IPS-NIHi7 (cell line): ENCODE results near the gene NMRAL1.

Source experiments
- DNase-seq: peaks from one replicate; pipeline ENCODE4 v3.0.0; 2012; ENCODE audit warnings: mixed read lengths; ENCODE audit errors: extremely low spot score

The NMRAL1 gene

DNA sequence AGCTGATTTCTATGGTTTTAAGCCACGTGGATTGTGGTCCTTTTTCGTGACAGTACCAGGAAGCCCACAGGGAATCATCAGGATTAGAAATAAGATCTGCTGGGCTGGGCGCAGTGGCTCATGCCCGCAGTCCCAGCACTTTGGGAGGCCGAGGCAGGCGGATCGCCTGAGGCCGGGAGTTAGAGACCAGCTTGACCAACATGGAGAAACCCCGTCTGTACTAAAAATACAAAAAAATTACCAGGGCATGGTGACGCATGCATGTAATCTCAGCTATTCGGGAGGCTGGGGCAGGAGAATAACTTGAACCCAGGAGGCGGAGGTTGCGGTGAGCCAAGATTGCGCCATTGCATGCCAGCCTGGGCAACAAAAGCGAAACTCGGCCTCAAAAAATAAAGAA is 6.5 kb downstream of the NMRAL1 start:
- DNase-seq = no peak

- no peak for DNase-seq
Measured at GRCh38 chr16:4465977-4466779, 8.2 kb downstream of the NMRAL1 start.

DNA sequence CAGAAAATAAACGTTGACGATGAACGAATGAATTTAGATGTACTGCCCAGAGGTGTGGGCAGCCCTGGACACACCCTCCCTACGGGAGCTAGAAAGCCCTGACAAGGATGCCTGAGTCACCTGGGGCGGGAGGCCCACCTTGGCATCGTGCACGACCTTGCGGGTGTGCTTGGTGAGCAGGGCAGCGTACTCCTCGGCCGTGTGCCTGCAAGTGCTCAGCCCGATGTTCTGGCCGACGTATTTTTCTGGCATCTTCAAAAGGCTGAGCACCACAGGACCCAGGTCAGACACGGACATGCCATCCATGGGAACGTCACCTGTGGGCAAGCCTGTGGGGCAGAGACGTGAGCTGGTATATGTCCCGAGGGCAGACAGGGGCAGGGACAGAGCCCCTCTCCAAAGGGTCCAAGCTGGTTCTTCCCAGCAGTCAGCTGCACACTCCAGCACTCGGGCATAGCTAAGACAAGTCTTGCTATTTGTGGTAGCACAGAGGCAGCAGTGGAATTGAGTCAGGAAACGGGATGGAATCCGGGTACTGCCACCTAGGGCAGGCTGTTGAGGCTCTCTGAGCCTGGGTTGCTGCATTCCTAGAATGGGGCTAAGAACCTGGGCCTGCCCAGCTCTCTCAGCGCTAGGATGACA is 10.8 kb downstream of the NMRAL1 start:
- no peak for DNase-seq

DNA sequence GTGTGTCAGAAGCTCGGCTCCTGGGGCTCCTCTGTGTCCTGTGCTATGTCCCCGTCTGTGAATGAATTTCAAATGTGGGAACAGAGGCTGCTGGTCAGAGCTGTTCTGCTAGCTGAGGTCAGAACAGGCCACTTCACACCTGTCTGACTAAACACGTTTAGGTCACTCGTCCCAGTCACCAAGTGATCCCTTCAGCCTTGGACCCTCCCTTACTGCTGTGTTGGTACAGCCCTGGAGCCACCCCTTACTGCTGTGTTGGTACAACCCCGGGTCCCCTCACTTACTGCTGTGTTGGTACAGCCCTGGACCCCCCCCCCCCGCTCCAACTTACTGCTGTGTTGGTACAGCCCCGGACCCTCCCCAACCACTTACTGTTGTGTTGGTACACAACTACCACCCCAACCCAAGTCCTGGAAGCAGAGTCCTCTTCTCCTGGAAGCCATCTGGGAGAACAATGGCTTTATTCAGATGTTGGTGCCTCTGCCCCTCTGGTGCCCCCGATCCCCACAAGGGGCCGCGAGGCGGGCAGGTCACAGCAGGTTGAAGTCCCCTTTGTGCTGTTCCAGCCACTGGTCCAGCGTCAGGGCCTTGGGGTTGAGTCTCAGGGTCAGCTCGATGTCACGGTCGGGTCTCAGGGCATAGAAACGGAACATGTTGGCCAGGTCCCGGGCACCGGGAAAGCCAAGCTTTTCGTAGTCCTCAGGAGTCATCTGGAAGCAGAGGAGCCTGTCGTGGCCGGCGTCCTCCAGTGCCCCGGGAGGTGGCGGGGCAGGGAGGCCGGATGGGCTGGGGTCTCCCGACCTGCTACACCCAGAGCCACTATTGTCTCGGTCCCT is 13.0 kb downstream of the NMRAL1 start:
- DNase-seq = peak; percentile 74

DNA sequence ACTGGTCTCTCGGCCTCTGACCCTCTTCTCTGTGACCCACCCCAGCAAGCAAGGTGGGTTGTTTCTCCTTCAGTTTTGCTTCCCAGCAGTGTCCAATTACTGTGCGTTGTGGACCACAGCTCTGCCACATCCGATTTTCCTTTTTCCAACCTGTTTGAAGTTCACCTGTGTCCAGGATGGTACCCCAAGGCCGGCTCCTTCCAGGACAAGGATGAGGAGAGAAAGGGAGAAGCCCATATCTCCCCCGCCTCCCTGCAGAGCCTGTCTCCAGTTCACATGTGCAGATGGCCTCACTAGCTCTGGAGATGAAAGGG is 13.5 kb downstream of the NMRAL1 start:
- no peak for DNase-seq

DNA sequence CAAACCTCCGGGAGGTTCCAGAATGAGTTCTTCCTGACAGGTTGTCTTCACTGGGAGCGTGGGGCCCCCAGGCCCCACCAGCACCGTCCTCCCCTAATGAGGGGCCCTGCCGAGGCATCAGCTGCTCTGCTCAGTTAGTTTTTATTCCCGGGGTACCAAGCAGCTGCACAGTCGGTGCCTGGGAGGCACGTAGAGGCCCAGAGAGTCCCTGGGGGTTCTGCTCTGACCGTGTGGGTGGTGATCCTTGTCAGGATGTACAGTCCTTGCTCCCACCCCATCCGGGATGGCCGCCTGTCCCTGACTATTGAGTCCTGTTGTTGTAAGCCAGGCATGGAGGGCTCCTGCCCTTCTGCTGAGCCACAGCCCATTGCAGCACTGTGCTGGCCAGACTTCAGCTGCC is 18.5 kb downstream of the NMRAL1 start:
- DNase-seq = no peak

- no peak for DNase-seq
Measured at GRCh38 chr16:4455081-4455480, 19.3 kb downstream of the NMRAL1 start.

DNA sequence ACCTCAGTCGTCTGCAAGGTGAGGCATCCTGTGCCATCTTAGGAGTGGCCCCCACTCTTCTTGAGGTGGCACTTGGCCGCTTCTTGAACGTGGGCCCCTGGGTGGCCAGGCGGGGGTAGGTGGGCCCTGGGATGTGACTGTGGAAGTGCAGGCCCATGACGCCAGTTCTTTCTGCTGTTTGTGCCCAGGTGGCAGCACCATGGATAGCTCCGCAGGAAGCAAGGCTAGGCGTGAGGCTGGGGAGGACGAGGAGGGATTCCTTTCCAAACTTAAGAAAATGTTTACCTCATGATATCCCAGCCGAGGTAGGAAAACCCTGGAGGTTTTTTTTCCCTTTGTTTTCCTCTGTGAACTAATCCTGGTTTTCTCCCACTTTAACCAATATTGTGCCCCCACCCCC is 19.8 kb downstream of the NMRAL1 start:
- peak; percentile 71 for DNase-seq

- no peak for DNase-seq
Measured at GRCh38 chr16:4452674-4453073, 21.8 kb downstream of the NMRAL1 start.

- no peak for DNase-seq
Measured at GRCh38 chr16:4450931-4451519, 23.4 kb downstream of the NMRAL1 start.

DNA sequence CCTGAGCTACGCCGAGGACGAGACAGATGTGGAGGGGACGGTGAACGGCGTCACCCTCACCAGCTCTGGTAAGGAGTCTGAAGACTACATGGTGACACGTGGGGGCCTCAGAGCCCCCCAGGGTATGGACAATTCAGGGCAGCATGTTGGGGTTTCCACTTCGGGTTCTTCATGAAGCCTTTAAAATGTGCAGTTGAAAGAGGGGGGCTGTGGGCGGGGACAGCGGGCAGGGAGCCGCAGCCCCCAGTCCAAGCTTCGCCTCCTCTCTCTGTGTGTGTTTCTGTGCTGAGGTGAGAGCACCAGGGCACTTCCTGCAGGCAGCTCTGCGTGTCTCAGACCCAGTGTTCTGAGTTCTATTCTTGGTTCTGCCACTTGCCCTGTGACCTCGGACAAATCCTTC is 24.0 kb downstream of the NMRAL1 start:
- no peak for DNase-seq

- DNase-seq = no peak
Measured at GRCh38 chr16:4443986-4444385, 30.4 kb downstream of the NMRAL1 start.

DNA sequence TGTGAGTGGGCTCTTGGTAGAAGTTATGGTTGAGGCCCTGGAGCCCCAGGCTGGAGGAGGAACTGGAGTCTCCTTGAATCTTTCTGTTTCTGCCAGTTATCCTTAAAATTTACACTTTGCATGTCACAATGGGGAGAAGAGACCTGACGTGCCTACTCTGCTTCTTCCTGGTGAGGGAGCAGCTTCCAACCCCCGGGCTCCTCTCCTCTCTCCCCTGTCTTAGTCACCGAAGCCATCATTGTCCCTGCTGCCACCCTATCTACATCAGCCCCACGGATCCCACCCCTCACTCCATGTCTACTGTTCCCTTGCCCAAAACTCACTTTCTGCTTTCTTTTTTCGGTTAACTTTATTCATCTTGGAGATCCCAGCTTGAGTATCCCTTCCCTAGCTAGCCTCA is 31.2 kb downstream of the NMRAL1 start:
- no peak for DNase-seq

GRCh38 chr16:4442371-4442770 is 32.1 kb downstream of the NMRAL1 start:
- no peak for DNase-seq

DNA sequence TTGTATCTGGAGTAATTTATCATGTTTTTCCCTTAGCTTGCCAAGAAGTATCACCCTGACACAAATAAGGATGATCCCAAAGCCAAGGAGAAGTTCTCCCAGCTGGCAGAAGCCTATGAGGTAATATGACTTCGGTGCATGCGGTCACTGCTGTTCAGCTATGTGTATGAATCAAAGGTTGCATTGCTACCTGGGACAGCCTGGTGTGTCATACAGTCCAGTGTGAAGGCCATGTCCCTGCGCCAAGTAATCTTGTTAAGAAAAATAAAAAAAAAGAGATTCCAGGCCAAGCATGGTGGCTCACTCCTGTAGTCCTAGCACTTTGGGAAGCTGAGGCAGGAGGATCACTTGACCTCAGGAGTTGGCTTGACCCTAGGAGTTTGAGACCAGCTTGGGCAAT is 37.1 kb downstream of the NMRAL1 start:
- DNase-seq = no peak

DNA sequence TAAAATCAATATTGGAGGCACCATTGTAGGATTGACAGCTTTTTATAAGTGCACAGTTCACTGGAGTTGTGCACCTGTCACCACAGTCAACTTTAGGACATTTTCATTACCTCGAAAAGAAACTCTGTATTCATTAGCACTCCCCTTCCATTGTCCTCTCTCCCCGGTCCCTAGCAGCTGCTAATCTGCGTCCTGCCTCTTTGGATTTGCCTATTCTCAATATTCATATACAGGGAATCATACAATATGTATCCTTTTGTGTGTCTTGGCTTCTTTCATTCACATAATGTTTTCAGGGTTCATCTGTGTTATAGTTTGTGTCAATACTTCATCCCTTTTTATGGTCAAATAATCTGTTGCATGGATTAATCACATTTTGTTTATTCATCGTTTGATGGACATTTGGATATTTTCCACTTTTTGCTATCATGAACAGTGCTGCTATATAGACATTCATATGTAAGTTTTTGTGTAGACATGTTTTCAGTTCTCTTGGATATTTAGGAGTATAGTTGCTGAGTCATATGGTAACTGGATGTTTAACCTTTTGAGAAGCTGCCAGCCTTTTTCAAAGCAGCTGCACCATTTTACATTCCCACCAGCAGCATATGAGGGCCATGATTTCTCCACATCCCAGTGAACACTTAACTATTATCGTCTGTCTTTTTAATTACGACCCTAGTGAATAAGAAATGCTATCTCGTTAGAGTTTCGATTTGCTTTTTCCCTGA is 38.9 kb downstream of the NMRAL1 start:
- DNase-seq = no peak

GRCh38 chr16:4433914-4434787 is 40.3 kb downstream of the NMRAL1 start:
- DNase-seq = no peak

DNA sequence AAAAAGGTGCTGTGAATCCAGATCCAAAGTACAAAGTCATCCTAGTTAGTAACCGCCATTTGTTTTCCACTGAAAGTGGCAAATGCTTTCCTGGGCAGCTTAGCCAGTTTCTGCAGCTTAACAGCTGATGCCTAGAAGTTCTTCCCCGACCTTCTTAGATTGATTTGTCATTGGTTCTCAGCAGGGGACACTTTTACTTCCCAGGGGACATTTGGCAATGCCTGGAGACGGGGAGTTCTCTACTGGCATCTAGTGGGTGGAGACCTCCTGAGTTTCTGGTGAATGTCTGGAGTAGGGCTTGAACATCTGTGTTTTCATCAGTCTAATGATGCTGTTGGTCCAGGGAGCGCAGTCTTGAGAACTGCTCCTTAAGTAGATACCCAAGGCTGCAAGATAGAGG is 41.2 kb downstream of the NMRAL1 start:
- DNase-seq = no peak

DNA sequence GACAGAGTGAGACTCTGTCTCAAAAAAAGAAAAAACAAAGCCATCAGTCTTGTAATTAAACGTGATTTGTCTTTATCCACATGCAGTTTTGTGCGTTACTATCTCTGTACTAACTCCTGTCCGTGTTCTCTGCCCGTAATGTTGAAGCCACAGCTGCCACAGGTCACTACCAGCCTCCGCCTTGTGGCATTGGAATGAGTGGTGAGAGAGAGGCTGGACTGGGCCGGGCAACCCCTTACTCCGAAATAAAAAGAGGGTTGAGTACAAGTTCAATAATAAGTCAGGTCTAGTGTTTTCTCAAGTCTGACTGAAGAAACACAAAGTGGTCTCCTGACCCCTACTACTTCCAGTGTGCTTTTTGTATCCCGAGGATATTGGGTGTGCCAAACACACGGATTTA is 43.4 kb downstream of the NMRAL1 start:
- no peak for DNase-seq

- no peak for DNase-seq
Measured at GRCh38 chr16:4428500-4428899, 45.9 kb downstream of the NMRAL1 start.
